HepG2 (cell line): Measurements from ENCODE around the gene GNB3. TPM values are rescaled to one million over a fixed set of nuclear protein-coding genes. Genes with fewer than 3 reads are reported as not detected.

Experiments
- CBFB ChIP-seq: sonication (generic); formaldehyde crosslinking; IDR thresholded peaks from 2 replicates; pipeline ENCODE4 v1.4.0; 2020; ENCODE audit warnings: missing genetic modification reagents
- ERF ChIP-seq: IDR thresholded peaks from 2 replicates; pipeline ENCODE4 v1.6.1; 2018; ENCODE audit warnings: missing biosample characterization, missing genetic modification reagents
- ETS1 ChIP-seq: sonication (generic); formaldehyde crosslinking; IDR thresholded peaks from 2 replicates; pipeline ENCODE4 v1.4.0; 2020; ENCODE audit warnings: missing genetic modification reagents
- GATA4 ChIP-seq: sonication (generic); IDR thresholded peaks from 2 replicates; pipeline ENCODE4 v1.6.1; 2016; ENCODE audit warnings: antibody characterized with exemption, low read depth, borderline replicate concordance
- HOXA5 ChIP-seq: sonication (generic); formaldehyde crosslinking; IDR thresholded peaks from 2 replicates; pipeline ENCODE4 v1.4.0; 2020; ENCODE audit warnings: missing genetic modification reagents
- MTA1 ChIP-seq: sonication (generic); formaldehyde crosslinking; IDR thresholded peaks from 2 replicates; pipeline ENCODE4 v1.4.0; 2020; ENCODE audit warnings: missing genetic modification reagents, mild to moderate bottlenecking, borderline replicate concordance
- NFIC ChIP-seq: IDR thresholded peaks from 2 replicates; pipeline ENCODE4 v1.6.1; 2012; ENCODE audit warnings: mild to moderate bottlenecking, low read length, inconsistent platforms
- SMARCE1 ChIP-seq: fragments of 450-650 bp; IDR thresholded peaks from 2 replicates; pipeline ENCODE4 v1.6.1; 2017; ENCODE audit warnings: borderline replicate concordance
- ZBTB10 ChIP-seq: sonication (generic); formaldehyde crosslinking; IDR thresholded peaks from 2 replicates; pipeline ENCODE4 v1.4.0; 2020; ENCODE audit warnings: missing genetic modification reagents, borderline replicate concordance
- ZBTB21 ChIP-seq: sonication (generic); formaldehyde crosslinking; IDR thresholded peaks from 2 replicates; pipeline ENCODE4 v1.4.0; 2020; ENCODE audit warnings: missing genetic modification reagents
- ZFP36 ChIP-seq: fragments of 150-350 bp; IDR thresholded peaks from 2 replicates; pipeline ENCODE4 v1.6.1; 2018; ENCODE audit warnings: borderline replicate concordance, low read length, low read depth; ENCODE audit not compliant: partially characterized antibody
- ZNF225 ChIP-seq: sonication (generic); formaldehyde crosslinking; IDR thresholded peaks from 2 replicates; pipeline ENCODE4 v1.4.0; 2020; ENCODE audit warnings: mild to moderate bottlenecking, missing genetic modification reagents
- ZNF407 ChIP-seq: sonication (generic); formaldehyde crosslinking; IDR thresholded peaks from one replicate; pipeline ENCODE4 v1.5.1; 2020; ENCODE audit warnings: mild to moderate bottlenecking, missing genetic modification reagents; ENCODE audit errors: not compliant biosample characterization
- polyA plus RNA-seq, 8 experiments: library from polyadenylated mRNA; depleted of rRNA in 3 of 8; stranded (reverse) in 7 of 8; unstranded in 1 of 8; fragments of >200 nt; fragmentation: Illumina TruSeq in 4 of 8; extraction: Trizol in 4 of 8; gene quantifications; 2 replicates each; pipeline versions ENCODE4 v1.2.1 to v1.2.3, GENCODE V29; 2011 to 2016; ENCODE audit warnings: low read depth in 4 of 8, missing spikeins in 1 of 8, mixed read lengths in 1 of 8; ENCODE audit not compliant: insufficient read depth in 1 of 8
- total RNA-seq, 5 experiments: library from RNA; depleted of rRNA; stranded (reverse); fragments of >200 nt; fragmentation: Illumina TruSeq; extraction: Trizol; gene quantifications; 2 replicates each; pipeline ENCODE4 v1.2.3, GENCODE V29; 2016; ENCODE audit warnings: low read depth in 1 of 5
- TF ChIP-seq, protein P1 (sequence below): sonication (generic); formaldehyde crosslinking; conservative IDR thresholded peaks from 2 replicates; pipeline ENCODE4 v1.8.0; 2022; ENCODE audit warnings: missing genetic modification reagents

The GNB3 gene
- total and polyA plus RNA-seq, 2 of the 13 experiments (the other 11 are each of a cell fraction or from before 2014, with no cell fraction given) = 1.3 to 3.6 TPM

DNA sequence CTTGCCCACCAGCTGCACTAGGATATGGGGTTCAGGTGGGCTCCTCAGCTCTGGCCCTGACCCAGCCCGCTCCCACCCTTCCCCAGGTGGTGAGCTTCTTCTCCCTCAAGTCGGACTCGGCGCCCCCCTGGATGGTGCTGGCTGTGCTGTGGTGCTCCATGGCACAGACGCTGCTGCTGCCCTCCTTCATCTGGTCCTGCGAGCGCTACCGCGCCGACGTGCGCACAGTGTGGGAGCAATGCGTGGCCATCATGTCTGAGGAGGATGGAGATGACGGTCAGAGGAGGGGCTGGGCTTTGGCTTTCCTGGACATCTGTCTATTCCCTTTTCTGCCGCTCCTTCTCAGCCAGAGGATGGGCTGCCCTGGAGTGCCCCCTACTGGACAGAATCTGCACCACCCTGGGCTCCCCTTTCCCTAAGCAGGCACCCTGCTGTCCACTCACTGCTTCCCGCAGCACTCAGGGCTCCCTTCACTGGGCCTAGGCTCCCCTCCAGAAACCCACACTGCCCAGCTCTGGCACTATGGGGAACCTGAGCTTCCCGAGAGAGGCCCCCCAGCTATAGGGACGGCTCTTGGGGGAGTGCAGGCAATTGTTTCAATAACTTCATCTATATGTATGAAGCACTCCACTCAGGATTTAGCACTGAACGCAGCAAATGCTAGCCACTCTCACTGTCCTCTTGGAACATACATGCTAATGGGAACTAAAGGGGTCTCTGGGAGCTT lies 15.2 kb upstream of the GNB3 start (continued):
- TF ChIP-seq ZNF407 (CRISPR knock-in tag) = no peak
- TF ChIP-seq ZBTB21 = no peak
- TF ChIP-seq NFIC = no peak
- TF ChIP-seq HOXA5 (CRISPR knock-in tag) = no peak
- no peak for TF ChIP-seq ZBTB10
- no peak for TF ChIP-seq MTA1 (CRISPR knock-in tag)
- TF ChIP-seq, protein P1, sequence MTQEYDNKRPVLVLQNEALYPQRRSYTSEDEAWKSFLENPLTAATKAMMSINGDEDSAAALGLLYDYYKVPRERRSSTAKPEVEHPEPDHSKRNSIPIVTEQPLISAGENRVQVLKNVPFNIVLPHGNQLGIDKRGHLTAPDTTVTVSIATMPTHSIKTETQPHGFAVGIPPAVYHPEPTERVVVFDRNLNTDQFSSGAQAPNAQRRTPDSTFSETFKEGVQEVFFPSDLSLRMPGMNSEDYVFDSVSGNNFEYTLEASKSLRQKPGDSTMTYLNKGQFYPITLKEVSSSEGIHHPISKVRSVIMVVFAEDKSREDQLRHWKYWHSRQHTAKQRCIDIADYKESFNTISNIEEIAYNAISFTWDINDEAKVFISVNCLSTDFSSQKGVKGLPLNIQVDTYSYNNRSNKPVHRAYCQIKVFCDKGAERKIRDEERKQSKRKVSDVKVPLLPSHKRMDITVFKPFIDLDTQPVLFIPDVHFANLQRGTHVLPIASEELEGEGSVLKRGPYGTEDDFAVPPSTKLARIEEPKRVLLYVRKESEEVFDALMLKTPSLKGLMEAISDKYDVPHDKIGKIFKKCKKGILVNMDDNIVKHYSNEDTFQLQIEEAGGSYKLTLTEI (CRISPR knock-in tag) = no peak
- no peak for TF ChIP-seq SMARCE1
- peak; percentile 17 for TF ChIP-seq ZFP36
- 0 out of 2 replicates have a peak, but pooled peaks have one; percentile 24 for TF ChIP-seq ERF (CRISPR knock-in tag)
- no peak for TF ChIP-seq ZNF225 (CRISPR knock-in tag)
- TF ChIP-seq CBFB (CRISPR knock-in tag) = no peak
- no peak for TF ChIP-seq GATA4
- TF ChIP-seq ETS1 = no peak
